Measurements from ENCODE around the gene PCDHA2. TPM values are rescaled to one million over a fixed set of nuclear protein-coding genes. Genes with fewer than 3 reads are reported as not detected.

PCDHA2 gene
- total RNA-seq, 4 donors from 2014 or later: 0.38 TPM; not detected in 3

DNA sequence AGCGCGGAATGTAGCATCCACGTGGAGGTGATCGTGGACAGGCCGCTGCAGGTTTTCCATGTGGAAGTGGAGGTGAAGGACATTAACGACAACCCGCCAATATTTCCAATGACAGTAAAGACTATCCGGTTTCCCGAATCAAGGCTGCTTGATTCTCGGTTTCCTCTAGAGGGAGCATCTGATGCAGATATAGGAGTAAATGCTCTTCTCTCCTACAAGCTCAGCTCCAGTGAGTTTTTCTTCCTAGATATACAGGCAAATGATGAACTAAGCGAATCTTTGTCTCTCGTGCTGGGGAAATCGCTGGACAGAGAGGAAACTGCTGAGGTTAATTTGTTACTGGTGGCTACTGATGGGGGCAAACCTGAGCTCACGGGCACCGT is 598 bp downstream of the PCDHA2 start:
- TF ChIP-seq, protein P1, sequence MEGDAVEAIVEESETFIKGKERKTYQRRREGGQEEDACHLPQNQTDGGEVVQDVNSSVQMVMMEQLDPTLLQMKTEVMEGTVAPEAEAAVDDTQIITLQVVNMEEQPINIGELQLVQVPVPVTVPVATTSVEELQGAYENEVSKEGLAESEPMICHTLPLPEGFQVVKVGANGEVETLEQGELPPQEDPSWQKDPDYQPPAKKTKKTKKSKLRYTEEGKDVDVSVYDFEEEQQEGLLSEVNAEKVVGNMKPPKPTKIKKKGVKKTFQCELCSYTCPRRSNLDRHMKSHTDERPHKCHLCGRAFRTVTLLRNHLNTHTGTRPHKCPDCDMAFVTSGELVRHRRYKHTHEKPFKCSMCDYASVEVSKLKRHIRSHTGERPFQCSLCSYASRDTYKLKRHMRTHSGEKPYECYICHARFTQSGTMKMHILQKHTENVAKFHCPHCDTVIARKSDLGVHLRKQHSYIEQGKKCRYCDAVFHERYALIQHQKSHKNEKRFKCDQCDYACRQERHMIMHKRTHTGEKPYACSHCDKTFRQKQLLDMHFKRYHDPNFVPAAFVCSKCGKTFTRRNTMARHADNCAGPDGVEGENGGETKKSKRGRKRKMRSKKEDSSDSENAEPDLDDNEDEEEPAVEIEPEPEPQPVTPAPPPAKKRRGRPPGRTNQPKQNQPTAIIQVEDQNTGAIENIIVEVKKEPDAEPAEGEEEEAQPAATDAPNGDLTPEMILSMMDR (IDR thresholded peaks at IDR 0.05; ENCODE audit: low read depth): no peak

DNA sequence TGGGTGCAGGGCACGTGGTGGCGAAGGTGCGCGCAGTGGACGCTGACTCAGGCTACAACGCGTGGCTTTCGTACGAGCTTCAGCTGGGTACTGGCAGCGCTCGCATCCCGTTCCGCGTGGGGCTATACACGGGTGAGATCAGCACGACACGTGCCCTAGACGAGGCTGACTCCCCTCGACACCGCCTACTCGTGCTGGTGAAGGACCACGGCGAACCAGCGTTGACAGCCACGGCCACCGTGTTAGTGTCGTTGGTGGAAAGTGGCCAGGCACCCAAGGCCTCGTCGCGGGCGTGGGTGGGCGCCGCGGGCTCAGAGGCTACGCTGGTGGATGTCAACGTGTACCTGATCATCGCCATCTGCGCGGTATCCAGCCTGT is 2.1 kb downstream of the PCDHA2 start:
- TF ChIP-seq, protein P1 (IDR thresholded peaks at IDR 0.05; ENCODE audit: low read depth): no peak

DNA sequence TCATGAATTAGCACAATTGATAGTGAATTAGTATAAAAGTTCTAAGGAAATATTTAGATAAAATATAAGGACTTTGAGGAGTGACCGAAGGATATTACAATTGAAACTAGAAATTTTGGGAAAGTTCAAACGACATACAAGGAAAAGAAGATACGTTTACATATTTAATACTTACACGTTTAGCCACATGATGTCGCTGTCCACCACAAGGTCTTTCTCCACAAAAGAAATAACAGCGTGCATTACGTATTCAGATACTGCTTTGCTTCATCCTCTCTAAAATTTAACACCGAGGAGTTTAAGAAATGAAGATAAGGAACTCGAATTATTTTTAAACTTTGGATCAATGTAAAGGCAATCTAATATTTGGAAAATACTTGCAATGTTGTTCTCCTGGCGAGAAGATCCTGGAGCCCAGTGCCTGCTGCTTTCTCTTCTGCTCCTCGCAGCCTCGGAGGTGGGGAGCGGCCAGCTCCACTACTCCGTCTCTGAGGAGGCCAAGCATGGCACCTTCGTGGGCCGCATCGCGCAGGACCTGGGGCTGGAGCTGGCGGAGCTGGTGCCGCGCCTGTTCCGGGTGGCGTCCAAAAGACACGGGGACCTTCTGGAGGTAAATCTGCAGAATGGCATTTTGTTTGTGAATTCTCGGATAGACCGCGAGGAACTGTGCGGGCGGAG is 6.3 kb downstream of the PCDHA2 start, which contains the start of gene PCDHA3:
PCDHA3 (plus strand) TSS at position 242 of the 678 bp plus-strand sequence.
- TF ChIP-seq, protein P1 (IDR thresholded peaks at IDR 0.05; ENCODE audit: low read depth): no peak

DNA sequence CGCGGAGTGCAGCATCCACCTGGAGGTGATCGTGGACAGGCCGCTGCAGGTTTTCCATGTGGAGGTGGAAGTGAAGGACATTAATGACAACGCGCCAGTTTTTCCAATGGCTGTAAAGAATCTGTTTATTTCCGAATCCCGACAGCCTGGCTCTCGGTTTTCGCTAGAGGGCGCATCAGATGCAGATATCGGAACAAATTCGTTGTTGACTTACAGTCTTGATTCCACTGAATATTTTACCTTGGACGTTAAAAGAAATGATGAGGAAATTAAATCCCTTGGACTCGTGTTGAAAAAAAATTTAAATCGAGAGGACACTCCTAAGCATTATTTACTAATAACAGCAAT is 6.8 kb downstream of the PCDHA2 start:
- TF ChIP-seq, protein P1 (IDR thresholded peaks at IDR 0.05; ENCODE audit: low read depth): no peak

DNA sequence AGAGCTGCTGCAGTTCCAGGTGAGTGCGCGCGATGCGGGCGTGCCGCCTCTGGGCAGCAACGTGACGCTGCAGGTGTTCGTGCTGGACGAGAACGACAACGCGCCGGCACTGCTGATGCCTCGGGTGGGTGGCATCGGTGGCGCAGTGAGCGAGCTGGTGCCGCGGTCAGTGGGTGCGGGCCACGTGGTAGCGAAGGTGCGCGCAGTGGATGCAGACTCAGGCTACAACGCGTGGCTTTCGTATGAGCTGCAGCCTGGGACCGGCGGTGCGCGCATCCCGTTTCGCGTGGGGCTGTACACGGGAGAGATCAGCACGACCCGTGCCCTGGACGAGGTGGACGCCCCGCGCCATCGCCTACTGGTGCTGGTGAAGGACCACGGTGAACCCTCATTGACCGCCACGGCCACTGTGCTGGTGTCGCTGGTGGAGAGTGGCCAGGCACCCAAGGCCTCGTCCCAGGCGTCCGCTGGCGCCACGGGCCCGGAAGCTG is 8.2 kb downstream of the PCDHA2 start:
- TF ChIP-seq, protein P1 (IDR thresholded peaks at IDR 0.05; ENCODE audit: low read depth): no peak

DNA sequence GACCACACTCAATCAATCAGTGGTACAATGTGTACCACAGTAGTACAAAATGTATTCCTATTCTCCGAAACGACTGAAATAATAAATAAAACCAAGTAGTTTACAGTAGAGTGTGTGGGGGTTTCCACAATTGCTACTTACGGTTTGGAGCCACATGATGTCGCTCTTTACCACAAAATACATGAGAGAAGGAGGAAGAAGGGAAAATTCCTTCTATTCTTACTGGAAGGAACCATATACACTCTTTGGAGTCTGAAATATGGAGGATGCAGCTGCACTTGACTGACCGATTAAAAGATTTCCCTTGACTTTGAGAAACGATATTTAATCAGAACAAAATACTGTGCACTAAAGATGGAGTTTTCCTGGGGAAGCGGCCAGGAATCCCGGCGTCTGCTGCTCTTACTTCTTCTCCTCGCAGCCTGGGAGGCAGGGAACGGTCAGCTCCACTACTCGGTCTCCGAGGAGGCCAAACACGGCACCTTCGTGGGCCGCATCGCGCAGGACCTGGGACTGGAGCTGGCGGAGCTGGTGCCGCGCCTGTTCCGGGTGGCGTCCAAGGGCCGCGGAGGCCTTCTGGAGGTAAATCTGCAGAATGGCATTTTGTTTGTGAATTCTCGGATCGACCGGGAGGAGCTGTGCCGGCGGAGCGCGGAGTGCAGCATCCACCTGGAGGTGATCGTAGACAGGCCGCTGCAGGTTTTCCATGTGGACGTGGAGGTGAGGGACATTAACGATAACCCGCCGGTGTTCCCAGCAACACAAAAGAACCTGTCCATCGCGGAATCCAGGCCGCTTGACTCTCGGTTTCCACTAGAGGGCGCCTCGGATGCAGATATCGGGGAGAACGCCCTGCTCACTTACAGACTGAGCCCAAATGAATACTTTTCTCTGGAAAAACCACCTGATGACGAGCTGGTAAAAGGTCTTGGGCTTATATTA is 12.5 kb downstream of the PCDHA2 start, which contains the start of gene PCDHA4:
PCDHA4 (plus strand) TSS at position 235 of the 942 bp plus-strand sequence.
- TF ChIP-seq, protein P1 (IDR thresholded peaks at IDR 0.05; ENCODE audit: low read depth): no peak

DNA sequence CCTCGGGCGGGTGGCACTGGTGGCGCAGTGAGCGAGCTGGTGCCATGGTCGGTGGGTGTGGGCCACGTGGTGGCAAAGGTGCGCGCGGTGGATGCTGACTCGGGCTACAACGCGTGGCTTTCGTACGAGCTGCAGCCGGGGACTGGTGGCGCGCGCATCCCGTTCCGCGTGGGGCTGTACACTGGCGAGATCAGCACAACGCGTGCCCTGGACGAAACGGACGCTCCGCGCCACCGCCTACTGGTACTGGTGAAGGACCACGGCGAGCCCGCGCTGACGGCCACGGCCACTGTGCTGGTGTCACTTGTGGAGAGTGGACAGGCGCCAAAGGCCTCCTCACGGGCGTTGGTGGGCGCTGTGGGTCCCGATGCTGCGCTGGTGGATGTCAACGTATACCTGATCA is 14.2 kb downstream of the PCDHA2 start:
- TF ChIP-seq, protein P1 (IDR thresholded peaks at IDR 0.05; ENCODE audit: low read depth): no peak
